Raji (cell line): Measurements from ENCODE around the gene NCAM1.

Source experiments
- POLR2A ChIP-seq: IDR thresholded peaks from 2 replicates; pipeline ENCODE4 v1.6.1; 2011; ENCODE audit warnings: low read depth, low read length, control low read depth; ENCODE audit not compliant: insufficient read depth

The NCAM1 gene

GRCh38 chr11:112997857-112998466, 36.7 kb downstream of the NCAM1 start:
- TF ChIP-seq POLR2A = no peak

DNA sequence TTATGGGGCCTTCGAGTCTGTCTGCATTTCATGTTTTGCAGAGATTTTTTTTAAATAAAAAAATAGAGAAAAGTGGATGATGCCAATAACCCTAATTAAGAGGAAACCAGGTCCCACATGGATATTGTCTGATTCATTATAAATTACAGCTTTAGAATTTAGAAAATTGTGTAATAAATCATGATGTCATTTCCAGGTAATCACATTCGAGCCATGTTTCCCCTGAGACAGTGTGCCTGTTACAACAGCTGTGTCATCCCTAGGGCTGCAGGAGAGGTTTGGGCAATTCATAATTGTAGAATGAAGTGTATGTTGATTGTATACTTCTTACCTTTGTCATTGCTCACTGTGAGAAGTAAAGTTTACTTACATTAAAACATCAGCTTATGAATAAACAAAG, 38.3 kb downstream of the NCAM1 start:
- TF ChIP-seq POLR2A = no peak

DNA sequence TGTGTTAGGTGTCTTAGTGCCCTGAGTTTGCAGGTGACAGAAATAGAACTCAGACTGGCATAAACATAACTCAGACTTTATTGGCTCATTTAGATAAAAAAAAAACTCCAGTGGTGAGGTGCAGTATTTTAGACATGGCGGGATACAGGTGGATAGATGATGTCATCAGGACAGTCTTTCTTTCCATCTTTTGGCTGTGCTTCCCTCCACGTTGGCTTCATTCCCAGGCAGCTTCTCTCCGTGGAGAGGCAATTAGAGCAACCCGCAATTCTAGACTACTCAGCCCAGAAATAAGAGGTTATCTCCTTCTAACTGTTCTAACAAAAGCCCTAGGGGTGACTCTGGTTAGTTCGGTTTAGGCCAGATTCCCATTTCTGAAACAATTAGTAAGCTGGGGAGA, 40.5 kb downstream of the NCAM1 start:
- no peak for TF ChIP-seq POLR2A

DNA sequence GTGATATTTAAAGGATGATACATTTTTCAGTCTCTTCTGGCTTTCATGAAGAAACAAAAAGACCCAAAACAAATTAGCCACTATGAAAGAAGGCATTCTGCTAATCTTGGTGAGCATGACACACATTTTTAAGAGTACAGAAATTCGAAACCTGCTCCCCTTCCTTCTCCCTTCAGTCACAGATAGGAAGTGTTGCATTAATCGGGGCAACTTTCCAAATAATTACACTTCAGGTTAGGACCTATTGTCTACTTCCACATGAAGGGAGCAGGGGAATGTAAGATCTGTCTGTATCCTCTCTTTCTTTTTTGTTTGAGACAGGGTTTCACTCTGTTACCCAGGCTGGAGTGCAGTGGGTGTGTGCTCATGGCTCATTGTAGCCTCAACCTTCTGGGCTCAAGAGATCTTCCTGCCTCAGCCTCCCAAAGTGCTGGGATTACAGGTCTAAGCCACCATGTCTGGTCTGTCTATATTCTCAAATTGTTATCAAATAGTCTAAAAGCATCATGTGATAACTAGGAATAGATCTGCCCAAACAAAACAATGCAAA, 45.8 kb downstream of the NCAM1 start:
- TF ChIP-seq POLR2A = no peak

DNA sequence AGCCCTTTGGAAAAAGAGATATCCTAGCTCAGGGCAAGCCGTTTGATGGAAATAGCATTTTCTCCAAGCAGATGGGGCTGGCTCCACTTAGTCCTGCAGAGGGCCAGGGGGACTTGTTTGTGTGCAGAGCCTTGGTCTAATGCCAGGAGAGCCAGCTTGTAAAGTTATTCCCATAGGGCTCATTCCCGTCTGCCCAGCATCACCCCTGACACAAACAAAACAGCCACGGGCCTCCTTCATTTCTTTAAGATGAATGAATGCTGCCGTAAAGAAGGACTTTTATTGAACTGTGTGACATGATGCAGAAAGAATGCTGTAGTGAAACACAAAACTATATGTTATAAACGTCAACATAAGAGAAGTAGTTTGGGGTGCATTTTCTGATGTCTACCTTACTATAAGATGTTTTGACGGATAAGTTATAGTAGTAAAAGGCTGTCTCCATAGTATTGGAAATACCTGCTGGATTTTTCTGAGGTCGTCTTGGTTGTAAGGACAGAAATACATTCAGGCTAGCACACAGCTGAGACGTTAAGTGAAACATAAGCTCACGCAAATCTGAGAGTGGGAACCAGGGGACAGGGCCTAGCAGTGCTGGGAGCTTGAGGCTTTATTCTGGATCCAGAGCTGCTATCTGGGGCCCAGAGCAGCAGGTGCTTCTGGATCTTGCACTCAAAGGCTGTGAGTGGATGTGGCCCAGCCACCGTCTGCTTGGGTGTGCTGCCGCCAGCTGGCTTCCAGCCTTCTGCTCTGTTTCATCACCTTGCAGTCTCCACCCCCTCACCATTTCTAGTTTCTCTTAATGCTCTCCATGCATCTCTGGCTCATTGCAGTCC, 53.3 kb downstream of the NCAM1 start:
- no peak for TF ChIP-seq POLR2A

GRCh38 chr11:113015098-113015455, 53.9 kb downstream of the NCAM1 start:
- no peak for TF ChIP-seq POLR2A

GRCh38 chr11:113016905-113017304, 55.7 kb downstream of the NCAM1 start:
- no peak for TF ChIP-seq POLR2A

DNA sequence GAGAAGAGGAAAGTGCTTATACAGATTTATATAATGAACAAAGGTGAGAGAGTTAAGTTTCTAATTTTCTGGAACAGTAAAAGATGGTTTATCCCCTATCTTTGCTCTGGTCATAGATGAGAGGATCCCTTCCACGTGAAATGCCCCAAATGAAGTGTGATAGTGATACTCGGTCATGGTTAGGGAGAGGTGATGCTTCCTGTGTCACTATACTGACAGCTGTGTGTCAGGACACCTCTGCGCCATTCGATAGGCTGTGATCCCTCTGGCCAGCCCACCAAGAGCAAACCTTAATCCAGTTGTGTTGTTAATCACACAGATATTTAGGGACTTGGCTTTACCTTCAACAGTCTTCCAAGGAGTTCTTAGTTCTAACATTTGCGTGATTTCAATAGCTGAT, 57.7 kb downstream of the NCAM1 start:
- no peak for TF ChIP-seq POLR2A

DNA sequence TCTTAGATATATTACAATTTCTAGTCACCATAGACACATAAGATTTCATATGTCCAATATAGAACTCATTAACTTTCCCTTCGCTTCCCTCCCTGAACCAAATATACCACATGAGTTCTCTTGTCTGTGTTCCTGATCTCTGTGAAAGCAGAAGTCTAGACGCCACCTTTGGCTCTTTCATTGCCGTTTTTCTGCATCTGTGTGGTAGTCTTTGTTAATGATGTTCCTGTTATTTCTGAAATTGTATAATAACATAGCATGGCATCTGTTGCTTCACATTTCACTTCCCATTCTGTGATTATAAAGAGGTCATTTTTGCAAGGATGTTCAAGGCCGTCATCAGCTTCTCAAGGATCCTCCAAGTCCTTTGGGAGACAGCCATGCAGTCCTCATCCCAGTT, 58.5 kb downstream of the NCAM1 start:
- TF ChIP-seq POLR2A = no peak

- no peak for TF ChIP-seq POLR2A
These were observed 59.9 kb downstream of the NCAM1 start for GRCh38 chr11:113021111-113021510.

GRCh38 chr11:113022262-113022661, 61.0 kb downstream of the NCAM1 start:
- no peak for TF ChIP-seq POLR2A

DNA sequence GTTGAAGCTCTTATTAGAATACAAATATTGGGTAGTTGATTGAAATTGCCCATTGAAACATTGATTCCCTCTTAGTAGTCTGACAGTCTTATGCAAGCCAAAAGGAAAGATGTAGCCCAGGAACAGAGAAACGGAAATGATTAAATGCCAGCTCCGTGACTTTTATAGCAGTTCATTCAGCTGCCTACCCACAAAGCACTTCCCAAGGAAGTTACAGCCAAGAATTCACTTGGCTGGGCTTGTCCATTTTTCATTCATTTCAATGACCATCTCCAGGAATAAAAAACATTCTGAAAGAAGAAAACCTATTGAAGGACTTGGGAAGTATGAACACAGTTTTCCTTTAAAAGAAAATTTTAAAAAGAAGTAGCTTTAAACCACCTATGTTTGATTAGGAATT, 62.0 kb downstream of the NCAM1 start:
- TF ChIP-seq POLR2A = no peak

DNA sequence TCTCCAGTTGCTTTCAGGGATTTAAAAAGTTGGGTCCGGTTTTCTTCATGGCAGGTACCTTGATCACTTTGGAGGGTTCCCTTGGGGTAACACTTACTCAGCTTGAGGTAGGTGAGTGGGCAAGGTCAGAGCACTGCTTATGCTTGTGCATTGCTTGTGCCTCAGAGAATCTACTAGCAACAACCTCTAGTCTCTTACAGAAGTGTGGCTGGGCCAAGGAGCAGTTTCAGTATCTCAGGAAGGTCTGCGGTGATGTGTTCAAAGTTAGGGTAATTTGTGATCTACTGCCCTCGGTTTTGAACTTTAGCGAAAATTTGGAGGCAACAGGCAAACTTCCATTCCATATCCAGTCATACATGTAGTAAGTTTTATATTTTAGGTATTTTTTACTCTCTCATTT, 62.8 kb downstream of the NCAM1 start:
- TF ChIP-seq POLR2A = no peak

DNA sequence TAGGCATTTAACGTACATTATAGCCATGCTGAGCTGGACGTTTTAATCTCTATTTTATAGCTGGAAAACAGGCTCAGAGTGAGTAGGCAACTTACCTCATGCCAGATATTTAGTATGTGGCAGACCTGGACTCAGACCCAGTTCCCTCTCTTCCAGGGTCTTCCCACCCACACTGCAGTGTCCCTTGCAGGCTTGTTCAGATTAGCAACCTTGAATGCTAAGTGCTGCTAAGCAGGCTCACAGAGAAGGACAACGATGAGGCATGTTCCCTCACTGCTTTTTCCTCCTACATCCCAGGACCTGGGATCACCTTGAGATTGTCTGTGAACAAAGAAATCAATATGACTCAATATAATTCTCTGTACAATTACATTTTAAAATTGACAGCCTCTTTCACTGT, 65.6 kb downstream of the NCAM1 start:
- TF ChIP-seq POLR2A = no peak

DNA sequence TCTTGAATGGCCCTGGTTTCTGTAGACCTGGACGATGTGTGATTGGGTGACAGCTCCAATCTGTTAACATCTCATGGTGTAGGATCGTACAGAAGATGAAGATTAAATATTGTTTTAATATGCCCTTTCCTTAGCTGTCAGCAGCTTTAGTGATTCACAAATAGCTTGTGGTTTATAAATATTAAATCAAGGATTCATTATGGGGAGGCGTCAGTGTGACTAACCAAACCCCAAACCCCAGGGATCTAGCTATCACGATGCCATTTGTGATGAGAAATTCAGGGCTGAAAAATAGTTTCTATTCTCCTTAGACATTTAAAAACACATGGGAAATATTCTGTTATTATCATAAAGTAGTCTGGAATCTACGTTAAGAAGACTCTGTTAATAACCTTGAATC, 73.4 kb downstream of the NCAM1 start:
- no peak for TF ChIP-seq POLR2A

GRCh38 chr11:113035708-113036107, 74.5 kb downstream of the NCAM1 start:
- no peak for TF ChIP-seq POLR2A
